Stimulated activated memory B cell treated with anti-CD40 and anti-IgM and Interleukin-4, amounts not matched to agents 10 μg/mL and 1 μg/mL and 100 μg/mL, for 72 hours (primary cell): ENCODE measurements around the gene TAF1L.
"Not testable (repeated sequence)": the region's sequence is repeated elsewhere in the genome, so short reads cannot be mapped to it uniquely, and the experiment has no call there.

Experiments used
- ATAC-seq: fragments of 150-1000 bp; cut with Tn5 transposase; 2 replicates; pipeline ENCODE4 v1.10.0; 2021
- H3K27ac Mint-ChIP-seq: one replicate; pipeline ENCODE4 v1.8.0; 2022; ENCODE audit warnings: mild to moderate bottlenecking, mixed read lengths
- H3K27me3 Mint-ChIP-seq: one replicate; pipeline ENCODE4 v1.8.0; 2022; ENCODE audit warnings: mixed read lengths
- H3K36me3 Mint-ChIP-seq: one replicate; pipeline ENCODE4 v1.8.0; 2022; ENCODE audit warnings: mixed read lengths
- H3K4me1 Mint-ChIP-seq: one replicate; pipeline ENCODE4 v1.8.0; 2022; ENCODE audit warnings: mixed read lengths
- H3K4me3 Mint-ChIP-seq: one replicate; pipeline ENCODE4 v1.8.0; 2022; ENCODE audit warnings: mild to moderate bottlenecking, moderate library complexity, mixed read lengths
- H3K9me3 Mint-ChIP-seq: one replicate; pipeline ENCODE4 v1.8.0; 2022; ENCODE audit warnings: mixed read lengths

Gene TAF1L, protein sequence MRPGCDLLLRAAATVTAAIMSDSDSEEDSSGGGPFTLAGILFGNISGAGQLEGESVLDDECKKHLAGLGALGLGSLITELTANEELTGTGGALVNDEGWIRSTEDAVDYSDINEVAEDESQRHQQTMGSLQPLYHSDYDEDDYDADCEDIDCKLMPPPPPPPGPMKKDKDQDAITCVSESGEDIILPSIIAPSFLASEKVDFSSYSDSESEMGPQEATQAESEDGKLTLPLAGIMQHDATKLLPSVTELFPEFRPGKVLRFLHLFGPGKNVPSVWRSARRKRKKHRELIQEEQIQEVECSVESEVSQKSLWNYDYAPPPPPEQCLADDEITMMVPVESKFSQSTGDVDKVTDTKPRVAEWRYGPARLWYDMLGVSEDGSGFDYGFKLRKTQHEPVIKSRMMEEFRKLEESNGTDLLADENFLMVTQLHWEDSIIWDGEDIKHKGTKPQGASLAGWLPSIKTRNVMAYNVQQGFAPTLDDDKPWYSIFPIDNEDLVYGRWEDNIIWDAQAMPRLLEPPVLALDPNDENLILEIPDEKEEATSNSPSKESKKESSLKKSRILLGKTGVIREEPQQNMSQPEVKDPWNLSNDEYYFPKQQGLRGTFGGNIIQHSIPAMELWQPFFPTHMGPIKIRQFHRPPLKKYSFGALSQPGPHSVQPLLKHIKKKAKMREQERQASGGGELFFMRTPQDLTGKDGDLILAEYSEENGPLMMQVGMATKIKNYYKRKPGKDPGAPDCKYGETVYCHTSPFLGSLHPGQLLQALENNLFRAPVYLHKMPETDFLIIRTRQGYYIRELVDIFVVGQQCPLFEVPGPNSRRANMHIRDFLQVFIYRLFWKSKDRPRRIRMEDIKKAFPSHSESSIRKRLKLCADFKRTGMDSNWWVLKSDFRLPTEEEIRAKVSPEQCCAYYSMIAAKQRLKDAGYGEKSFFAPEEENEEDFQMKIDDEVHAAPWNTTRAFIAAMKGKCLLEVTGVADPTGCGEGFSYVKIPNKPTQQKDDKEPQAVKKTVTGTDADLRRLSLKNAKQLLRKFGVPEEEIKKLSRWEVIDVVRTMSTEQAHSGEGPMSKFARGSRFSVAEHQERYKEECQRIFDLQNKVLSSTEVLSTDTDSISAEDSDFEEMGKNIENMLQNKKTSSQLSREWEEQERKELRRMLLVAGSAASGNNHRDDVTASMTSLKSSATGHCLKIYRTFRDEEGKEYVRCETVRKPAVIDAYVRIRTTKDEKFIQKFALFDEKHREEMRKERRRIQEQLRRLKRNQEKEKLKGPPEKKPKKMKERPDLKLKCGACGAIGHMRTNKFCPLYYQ (N-terminal part only)

DNA sequence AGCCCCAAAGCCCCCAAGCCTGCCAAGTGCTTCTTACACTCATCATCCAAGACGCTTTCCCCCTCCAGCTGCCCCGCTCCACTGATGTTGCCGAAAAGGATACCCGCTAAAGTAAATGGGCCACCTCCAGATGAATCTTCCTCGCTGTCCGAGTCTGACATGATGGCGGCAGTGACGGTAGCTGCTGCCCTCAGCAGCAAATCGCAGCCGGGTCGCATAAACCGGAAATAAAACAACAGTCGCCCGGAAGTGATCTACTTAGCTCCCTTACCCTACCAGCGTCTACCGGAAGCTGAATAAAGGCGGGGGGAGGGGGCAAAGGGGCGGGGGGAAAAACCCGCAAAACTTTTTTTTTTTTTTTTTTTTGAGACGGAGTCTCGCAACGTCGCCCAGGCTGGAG, at the start of gene TAF1L:
TSS of gene TAF1L (minus strand) at position 308 of the 400 bp plus-strand sequence. CDS start at position 218, 90 bp downstream.
- ATAC-seq: no peak
- Mint-ChIP-seq H3K4me1 (no peaks in the 10 kb centered on the region), H3K27me3 (peaks cover 21% of the 10 kb centered on the region), H3K36me3 (no peaks in the 10 kb centered on the region), H3K27ac (no peak within 1 kb of the TSS), H3K4me3 (no peak within 1 kb of the TSS), H3K9me3 (peaks cover 3% of the 10 kb centered on the region)

DNA sequence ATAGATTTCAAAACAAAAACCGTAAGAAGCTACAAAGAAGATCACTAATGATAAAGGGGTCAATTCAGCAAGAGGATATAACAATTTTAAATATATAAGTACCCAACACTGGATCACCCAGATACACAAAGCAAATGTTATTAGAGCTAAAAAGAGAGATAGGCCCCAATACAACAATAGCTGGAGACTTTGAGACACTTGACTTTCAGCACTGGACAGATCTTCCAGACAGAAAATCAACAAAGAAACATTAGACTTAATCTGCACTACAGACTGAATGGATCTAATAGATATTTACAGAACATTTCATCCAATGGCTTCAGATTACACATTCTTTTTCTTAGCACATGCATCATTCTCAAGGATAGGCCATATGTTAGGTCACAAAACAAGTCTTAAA, 46.3 kb upstream of the TAF1L start:
- Mint-ChIP-seq H3K27me3 (peaks cover 34% of the 10 kb centered on the region), H3K4me3 (no peak overlapping the region), H3K36me3 (no peaks in the 10 kb centered on the region), H3K9me3 (peaks cover 19% of the 10 kb centered on the region), H3K27ac (no peak overlapping the region), H3K4me1 (no peaks in the 10 kb centered on the region)
- ATAC-seq: no peak

DNA sequence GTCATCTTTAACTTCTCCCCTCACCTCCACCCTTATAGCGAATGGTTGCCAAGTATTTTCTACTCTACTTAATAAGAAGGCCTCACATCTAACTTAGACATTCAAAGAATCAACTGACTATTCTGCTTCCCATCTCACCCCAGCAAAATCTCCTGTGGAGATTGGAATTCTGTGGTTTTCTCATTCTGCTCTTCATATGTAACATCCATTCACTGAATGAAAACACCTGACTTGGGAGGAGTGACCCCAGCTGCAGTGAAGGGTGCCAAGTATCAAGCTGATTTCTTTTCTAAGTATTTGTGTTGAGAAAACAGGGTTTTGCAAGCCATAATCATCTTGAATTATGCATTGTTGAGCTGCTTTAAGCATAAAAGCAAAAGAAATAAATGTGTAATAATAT, 42.5 kb upstream of the TAF1L start:
- H3K4me1 Mint-ChIP-seq: no peaks in the 10 kb centered on the region
- H3K9me3 Mint-ChIP-seq: peaks cover 12% of the 10 kb centered on the region
- H3K27ac Mint-ChIP-seq: no peak overlapping the region
- ATAC-seq: no peak
- no peaks in the 10 kb centered on the region for H3K36me3 Mint-ChIP-seq
- H3K4me3 Mint-ChIP-seq: no peak overlapping the region
- H3K27me3 Mint-ChIP-seq: peaks cover 22% of the 10 kb centered on the region

DNA sequence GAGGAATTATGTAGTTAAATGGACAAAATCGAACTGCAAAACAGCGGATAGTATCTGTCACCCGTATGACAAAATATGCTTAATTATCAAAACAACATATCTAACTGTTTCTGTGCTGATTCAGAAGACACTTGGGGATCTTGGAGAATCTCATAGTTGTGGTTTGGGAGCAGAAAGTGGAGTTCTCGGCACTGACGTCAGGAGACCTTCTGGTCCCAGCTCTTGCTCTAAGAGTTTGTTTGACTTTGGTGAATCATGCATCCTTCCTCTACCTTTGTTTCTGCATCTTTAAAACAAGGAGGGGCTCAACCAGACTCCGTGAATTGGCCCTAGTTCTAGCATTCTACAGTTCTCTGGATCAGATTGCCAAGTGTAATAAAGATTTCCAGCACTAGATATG, 37.0 kb upstream of the TAF1L start:
- H3K4me1 Mint-ChIP-seq: no peaks in the 10 kb centered on the region
- no peaks in the 10 kb centered on the region for H3K9me3 Mint-ChIP-seq
- no peak overlapping the region for H3K27ac Mint-ChIP-seq
- no peaks in the 10 kb centered on the region for H3K27me3 Mint-ChIP-seq
- H3K36me3 Mint-ChIP-seq: no peaks in the 10 kb centered on the region
- ATAC-seq: no peak
- no peak overlapping the region for H3K4me3 Mint-ChIP-seq

DNA sequence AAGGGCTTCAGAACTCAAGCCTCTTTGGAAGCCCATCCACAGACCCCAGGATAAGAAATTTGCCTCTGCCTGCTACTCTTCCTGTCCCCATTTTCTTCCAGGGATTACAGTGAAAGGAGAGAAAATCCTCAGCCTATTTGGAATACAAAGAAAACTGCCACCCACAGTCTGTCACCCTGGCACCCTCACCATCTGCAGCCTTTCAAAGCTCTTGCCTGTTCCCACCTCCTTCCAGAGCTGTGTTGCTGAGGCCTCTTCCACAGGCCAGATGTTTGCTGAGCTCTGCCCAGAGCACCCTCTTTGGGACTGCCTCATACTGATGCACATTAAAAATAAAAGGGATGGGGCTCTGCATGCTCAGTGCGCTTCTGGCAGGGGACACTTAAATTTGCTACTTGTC, 35.9 kb upstream of the TAF1L start:
- Mint-ChIP-seq H3K27me3 (no peaks in the 10 kb centered on the region), H3K36me3 (no peaks in the 10 kb centered on the region), H3K9me3 (no peaks in the 10 kb centered on the region), H3K4me1 (no peaks in the 10 kb centered on the region), H3K4me3 (no peak overlapping the region), H3K27ac (no peak overlapping the region)
- ATAC-seq: no peak

DNA sequence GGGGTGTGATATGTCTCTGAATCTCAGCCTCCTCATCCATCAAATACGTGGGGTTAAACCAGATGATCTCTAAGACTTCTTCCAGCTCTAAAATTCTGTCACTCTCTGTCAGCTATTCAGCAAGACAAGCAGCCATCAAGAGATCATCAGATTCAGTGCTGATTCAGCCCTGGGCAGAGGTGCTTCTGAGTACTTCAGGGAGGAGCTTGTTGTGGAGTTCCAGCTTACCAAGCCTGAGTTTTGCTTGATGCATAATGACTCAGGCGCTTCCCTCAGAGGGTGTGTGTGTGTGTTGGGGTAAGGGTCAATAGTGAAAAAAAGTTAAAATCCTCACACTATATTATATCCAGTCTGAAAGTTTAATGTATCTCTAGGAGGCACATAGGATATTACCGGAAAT, 29.6 kb upstream of the TAF1L start:
- Mint-ChIP-seq H3K4me1 (no peaks in the 10 kb centered on the region), H3K36me3 (no peaks in the 10 kb centered on the region), H3K4me3 (no peak overlapping the region), H3K9me3 (no peaks in the 10 kb centered on the region), H3K27ac (no peak overlapping the region), H3K27me3 (peaks cover 26% of the 10 kb centered on the region)
- no peak for ATAC-seq

DNA sequence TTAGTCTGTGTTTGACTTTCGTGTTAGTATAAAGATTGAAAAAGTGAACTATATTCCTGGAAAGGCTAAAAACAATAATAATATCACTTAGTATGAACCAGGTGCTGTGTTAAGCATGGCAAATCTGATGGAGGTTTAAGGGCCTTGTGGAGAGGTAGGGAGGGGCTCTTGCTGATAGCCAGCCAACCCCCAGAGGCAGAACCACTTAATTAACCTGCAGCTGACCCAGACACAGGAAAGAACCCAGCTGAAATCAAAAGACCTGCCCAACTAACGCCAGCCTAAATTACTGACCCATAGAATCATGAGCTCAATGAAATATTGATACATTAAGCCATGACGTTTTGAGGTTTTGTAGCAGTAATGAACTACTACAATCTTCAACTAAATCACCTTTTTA, 28.3 kb upstream of the TAF1L start:
- no peak overlapping the region for H3K4me3 Mint-ChIP-seq
- ATAC-seq: no peak
- no peaks in the 10 kb centered on the region for H3K36me3 Mint-ChIP-seq
- H3K9me3 Mint-ChIP-seq: no peaks in the 10 kb centered on the region
- H3K27ac Mint-ChIP-seq: no peak overlapping the region
- H3K27me3 Mint-ChIP-seq: peaks cover 30% of the 10 kb centered on the region
- H3K4me1 Mint-ChIP-seq: no peaks in the 10 kb centered on the region

DNA sequence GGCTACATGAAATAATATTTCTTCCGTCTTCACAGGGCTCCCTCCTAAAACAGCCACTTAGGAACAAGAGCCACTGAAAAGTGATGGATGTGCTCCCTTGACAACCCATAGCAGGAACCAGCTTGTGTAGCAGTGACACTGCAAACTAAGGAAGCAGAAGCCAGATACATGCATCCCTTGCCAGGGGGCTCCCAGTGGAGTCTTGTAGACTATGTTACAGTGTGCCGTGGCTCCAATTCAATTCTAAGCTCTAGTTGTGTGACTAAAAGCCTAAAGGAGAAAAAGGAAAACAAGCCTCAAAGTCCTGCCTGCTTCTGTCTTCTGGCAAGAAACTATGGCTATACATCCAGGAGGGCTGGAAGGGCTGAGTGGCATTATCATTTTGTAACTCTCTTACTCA, 12.2 kb upstream of the TAF1L start:
- Mint-ChIP-seq H3K9me3 (no peaks in the 10 kb centered on the region), H3K27ac (no peak overlapping the region), H3K4me3 (no peak overlapping the region), H3K27me3 (peaks cover 33% of the 10 kb centered on the region), H3K36me3 (no peaks in the 10 kb centered on the region), H3K4me1 (no peaks in the 10 kb centered on the region)
- no peak for ATAC-seq

DNA sequence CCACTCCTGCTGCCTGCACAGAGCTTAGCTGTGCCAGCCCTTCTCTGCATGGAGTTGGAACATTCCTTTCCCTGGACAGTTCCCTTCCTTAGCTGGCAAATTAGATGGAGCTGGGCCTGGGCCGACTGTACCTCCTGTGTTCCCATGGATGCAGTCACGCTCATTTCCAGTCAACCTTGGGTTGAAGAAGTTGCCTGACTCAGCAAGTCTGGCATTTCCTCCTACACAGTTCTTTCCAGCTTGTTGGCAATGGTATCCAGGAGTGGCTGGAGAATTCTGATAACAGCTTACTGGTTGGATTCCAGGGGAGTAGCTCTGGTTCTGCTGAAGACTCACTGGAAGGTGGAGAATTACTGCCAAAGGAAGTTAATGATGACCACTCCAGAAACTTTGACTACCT, 9.2 kb upstream of the TAF1L start:
- no peaks in the 10 kb centered on the region for H3K36me3 Mint-ChIP-seq
- peaks cover 41% of the 10 kb centered on the region for H3K27me3 Mint-ChIP-seq
- H3K4me3 Mint-ChIP-seq: no peak overlapping the region
- ATAC-seq: no peak
- no peaks in the 10 kb centered on the region for H3K9me3 Mint-ChIP-seq
- no peak overlapping the region for H3K27ac Mint-ChIP-seq
- no peaks in the 10 kb centered on the region for H3K4me1 Mint-ChIP-seq

DNA sequence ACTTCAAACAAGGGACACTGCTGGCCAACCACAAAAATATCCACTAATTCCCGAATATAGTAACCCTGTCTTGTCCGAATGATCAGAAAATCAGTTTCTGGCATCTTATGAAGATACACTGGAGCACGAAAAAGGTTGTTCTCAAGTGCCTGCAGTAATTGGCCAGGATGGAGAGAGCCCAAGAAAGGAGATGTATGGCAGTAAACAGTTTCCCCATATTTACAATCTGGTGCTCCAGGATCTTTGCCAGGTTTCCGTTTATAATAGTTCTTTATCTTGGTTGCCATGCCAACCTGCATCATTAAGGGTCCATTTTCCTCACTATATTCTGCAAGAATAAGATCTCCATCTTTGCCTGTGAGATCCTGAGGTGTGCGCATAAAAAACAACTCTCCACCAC, 2.3 kb downstream of the TAF1L start:
- not testable (repeated sequence) for H3K27ac Mint-ChIP-seq, ATAC-seq, H3K27me3 Mint-ChIP-seq, H3K36me3 Mint-ChIP-seq, H3K9me3 Mint-ChIP-seq, H3K4me1 Mint-ChIP-seq, H3K4me3 Mint-ChIP-seq

DNA sequence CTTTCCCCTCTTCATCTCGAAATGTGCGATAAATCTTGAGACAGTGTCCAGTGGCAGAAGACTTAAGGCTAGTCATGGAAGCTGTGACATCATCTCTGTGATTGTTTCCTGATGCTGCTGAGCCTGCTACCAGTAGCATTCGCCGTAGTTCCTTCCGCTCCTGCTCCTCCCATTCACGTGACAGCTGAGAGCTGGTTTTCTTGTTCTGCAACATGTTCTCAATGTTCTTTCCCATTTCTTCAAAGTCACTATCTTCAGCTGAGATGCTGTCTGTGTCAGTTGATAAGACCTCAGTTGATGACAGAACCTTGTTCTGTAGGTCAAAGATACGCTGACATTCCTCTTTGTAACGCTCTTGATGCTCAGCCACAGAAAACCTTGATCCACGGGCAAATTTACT, 3.5 kb downstream of the TAF1L start:
- Mint-ChIP-seq H3K9me3 (peaks cover 3% of the 10 kb centered on the region), H3K36me3 (no peaks in the 10 kb centered on the region), H3K27ac (no peak overlapping the region), H3K27me3 (no peaks in the 10 kb centered on the region), H3K4me3 (no peak overlapping the region), H3K4me1 (no peaks in the 10 kb centered on the region)
- no peak for ATAC-seq

DNA sequence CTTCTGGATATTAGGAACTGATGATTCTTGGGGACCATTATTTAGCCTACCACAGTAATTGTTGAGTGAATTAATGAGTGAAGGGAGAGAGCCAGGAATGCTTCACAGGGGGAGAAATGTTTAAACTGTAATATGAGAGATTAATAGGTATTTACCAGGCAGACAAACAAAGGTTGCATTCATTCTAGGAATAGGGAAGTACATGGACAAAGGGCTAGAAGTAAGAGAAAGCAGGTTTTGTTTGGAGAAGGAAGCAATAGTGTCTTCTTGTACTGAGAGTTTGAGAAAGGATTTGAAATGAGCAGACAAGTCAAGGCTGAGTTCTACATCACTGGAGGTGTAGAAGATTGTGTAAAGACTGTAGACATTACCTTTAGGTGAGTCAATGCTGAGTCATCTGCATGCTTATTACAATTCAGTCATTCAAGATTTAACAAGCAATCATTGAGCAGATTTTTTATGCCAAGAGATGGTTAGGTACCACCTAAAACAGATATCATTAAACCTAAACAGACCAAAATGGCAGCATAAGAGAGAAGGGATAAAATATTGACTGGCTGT, 8.0 kb downstream of the TAF1L start:
- H3K4me3 Mint-ChIP-seq: no peak overlapping the region
- H3K36me3 Mint-ChIP-seq: no peaks in the 10 kb centered on the region
- H3K27me3 Mint-ChIP-seq: no peaks in the 10 kb centered on the region
- no peaks in the 10 kb centered on the region for H3K9me3 Mint-ChIP-seq
- no peak overlapping the region for H3K27ac Mint-ChIP-seq
- H3K4me1 Mint-ChIP-seq: no peaks in the 10 kb centered on the region
- ATAC-seq: no peak

DNA sequence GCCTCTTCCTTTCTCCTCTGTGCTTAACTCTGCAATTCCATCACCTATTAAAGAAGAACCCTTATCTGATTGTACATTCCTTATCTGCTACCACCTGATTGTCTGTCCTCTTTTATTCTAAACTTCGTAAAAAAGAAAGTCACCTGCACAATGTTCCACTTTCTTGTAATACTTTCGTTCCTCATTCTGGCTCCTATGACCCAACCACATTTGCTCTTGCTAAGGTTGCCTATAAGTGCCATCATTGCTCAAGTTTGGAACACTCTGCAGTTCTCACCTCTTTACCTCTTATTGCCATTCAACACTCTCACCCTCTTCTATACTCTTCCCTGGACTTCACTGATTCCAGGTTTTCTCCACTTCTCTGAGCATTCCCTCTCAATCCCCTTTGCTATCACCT, 10.1 kb downstream of the TAF1L start:
- H3K36me3 Mint-ChIP-seq: no peaks in the 10 kb centered on the region
- no peaks in the 10 kb centered on the region for H3K4me1 Mint-ChIP-seq
- H3K9me3 Mint-ChIP-seq: no peaks in the 10 kb centered on the region
- H3K27me3 Mint-ChIP-seq: peaks cover 4% of the 10 kb centered on the region
- no peak overlapping the region for H3K27ac Mint-ChIP-seq
- no peak overlapping the region for H3K4me3 Mint-ChIP-seq
- no peak for ATAC-seq

DNA sequence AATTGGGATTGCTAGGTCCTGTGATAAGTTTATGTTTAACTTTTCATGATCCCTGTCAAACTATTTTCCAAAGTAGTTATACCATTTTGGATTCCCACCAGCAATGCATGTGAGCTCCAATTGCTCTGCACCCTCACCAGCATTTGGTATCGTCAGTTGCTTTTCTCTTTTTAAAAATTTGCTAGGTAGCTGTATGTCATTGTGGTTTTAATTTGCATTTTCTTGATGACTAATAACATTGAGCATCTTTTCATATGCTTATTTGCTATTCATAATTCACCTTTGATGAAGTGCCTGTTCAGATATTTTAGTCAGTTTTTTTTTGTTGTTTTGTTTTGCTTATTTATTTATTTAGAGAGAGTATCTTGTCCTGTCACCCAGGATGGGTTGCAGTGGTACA, 12.5 kb downstream of the TAF1L start:
- no peak overlapping the region for H3K27ac Mint-ChIP-seq

DNA sequence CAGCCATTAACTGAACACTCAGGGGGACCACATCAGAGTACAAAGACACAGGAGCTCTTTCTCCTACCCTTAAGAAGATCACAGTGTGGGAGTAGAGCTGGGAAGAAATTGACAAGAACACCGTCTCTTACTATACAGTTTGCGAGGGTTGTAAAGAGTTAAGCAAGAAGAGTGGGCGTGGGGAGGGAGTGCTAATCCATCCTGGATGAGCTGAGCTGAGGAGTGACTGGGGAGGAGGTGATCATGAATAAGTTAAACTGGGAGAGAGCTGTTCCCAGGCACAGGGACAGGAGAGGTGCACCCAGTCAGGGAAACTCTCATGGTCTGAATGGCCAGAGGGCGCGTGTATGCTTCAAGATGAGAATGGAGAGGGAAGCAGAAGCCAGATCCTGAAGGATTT, 17.2 kb downstream of the TAF1L start:
- no peaks in the 10 kb centered on the region for H3K4me1 Mint-ChIP-seq
- no peak overlapping the region for H3K4me3 Mint-ChIP-seq
- H3K36me3 Mint-ChIP-seq: no peaks in the 10 kb centered on the region
- peaks cover 35% of the 10 kb centered on the region for H3K27me3 Mint-ChIP-seq
- H3K9me3 Mint-ChIP-seq: no peaks in the 10 kb centered on the region
- H3K27ac Mint-ChIP-seq: no peak overlapping the region
- peak; percentile 8 for ATAC-seq

More for the DNA sequence above, 12.5 kb downstream of the TAF1L start:
- ATAC-seq: no peak
- H3K4me1 Mint-ChIP-seq: no peaks in the 10 kb centered on the region
- no peaks in the 10 kb centered on the region for H3K36me3 Mint-ChIP-seq
- H3K27me3 Mint-ChIP-seq: peaks cover 18% of the 10 kb centered on the region
- no peaks in the 10 kb centered on the region for H3K9me3 Mint-ChIP-seq
- no peak overlapping the region for H3K4me3 Mint-ChIP-seq
